Small intestine (tissue), 7 donors: ENCODE data around the gene RALA. TPM values are rescaled to one million over a fixed set of nuclear protein-coding genes. Genes with fewer than 3 reads are reported as not detected.

Experiments
- DNase-seq, 2 donors: peaks; one replicate each; pipeline versions ENCODE4 v3.0.0 to v3.0.0-alpha.2; 2013
- FAIRE-seq: peaks from 2 replicates; lab custom pipeline; 2012; peaks lifted over from hg19 to GRCh38; lab: Jason Lieb, UNC
- H3K27ac ChIP-seq, 3 donors: one replicate each; pipeline ENCODE4 v1.5.1; 2013; ENCODE audit warnings: low read length in 2 of 3, mild to moderate bottlenecking in 2 of 3, control low read depth in 1 of 3, inconsistent platforms in 1 of 3, low read depth in 1 of 3, moderate library complexity in 1 of 3
- H3K27me3 ChIP-seq, 3 donors: one replicate each; pipeline ENCODE4 v1.6.1; 2013; ENCODE audit warnings: low read length in 3 of 3, inconsistent platforms in 1 of 3; ENCODE audit not compliant: control insufficient read depth in 3 of 3, insufficient read depth in 3 of 3
- H3K36me3 ChIP-seq, 3 donors: one replicate each; pipeline ENCODE4 v1.6.1; 2013; ENCODE audit warnings: low read length in 3 of 3, inconsistent platforms in 1 of 3, low read depth in 1 of 3, mild to moderate bottlenecking in 1 of 3, moderate library complexity in 1 of 3; ENCODE audit not compliant: control insufficient read depth in 3 of 3, insufficient read depth in 2 of 3
- H3K4me1 ChIP-seq, 3 donors: one replicate each; pipeline ENCODE4 v1.6.1; 2013; ENCODE audit warnings: low read length in 2 of 3, inconsistent platforms in 1 of 3, low read depth in 1 of 3, mild to moderate bottlenecking in 1 of 3, moderate library complexity in 1 of 3; ENCODE audit not compliant: control insufficient read depth in 3 of 3, insufficient read depth in 2 of 3
- H3K4me3 ChIP-seq, 3 donors: one replicate each; pipeline ENCODE4 v1.5.1; 2013; ENCODE audit warnings: low read length in 3 of 3, control low read depth in 1 of 3, inconsistent platforms in 1 of 3, low read depth in 1 of 3, mild to moderate bottlenecking in 1 of 3, moderate library complexity in 1 of 3
- H3K9me3 ChIP-seq, 2 donors: one replicate each; pipeline ENCODE4 v1.6.1; 2013; ENCODE audit warnings: low read depth in 1 of 2, low read length in 1 of 2; ENCODE audit not compliant: control insufficient read depth in 2 of 2, insufficient read depth in 1 of 2
- WGBS, 3 donors: extraction: QIAGEN DNeasy Blood & Tissue Kit; methylation state at CpG; one replicate each; pipeline ENCODE4 v1.1.7; 2013; 5-methylcytosine and 5-hydroxymethylcytosine counted together
- polyA plus RNA-seq, 4 donors: library from polyadenylated mRNA; stranded (reverse) in 3 of 4; unstranded in 1 of 4; fragments of 200-250 nt in 3 of 4; fragments of 120-200 nt in 1 of 4; gene quantifications; one replicate each; pipeline versions ENCODE4 v1.2.1 to v1.2.3, GENCODE V29; 2013
- donor health status: healthy with polysubstance abuse.
- donor health status: control.
- donor health status: control.
- donor health status: Bipolar disorder and iron deficiency.
- donor health status: healthy.

RALA gene
- polyA plus RNA-seq, 4 donors: 37.3 to 57.7 (median 49.7) TPM

- peak overlapping the region; percentile 78 to 96 (median 93) for H3K27ac ChIP-seq
- H3K4me1 ChIP-seq: peaks cover 7 to 14% (median 11%) of the 10 kb centered on the region in 3 donors
- no peaks in the 10 kb centered on the region for H3K36me3 ChIP-seq
- WGBS, 3 donors: 0 to 1% (median 1%) methylated on average over 31 to 68 of the region's 68 CpGs
- H3K27me3 ChIP-seq: no peaks in the 10 kb centered on the region
- no peak for FAIRE-seq
- peak; percentile 75 to 76 for DNase-seq
- H3K9me3 ChIP-seq: no peaks in the 10 kb centered on the region
- H3K4me3 ChIP-seq: peak overlapping the region; percentile 83 to 88 (median 87)
These were observed 515 bp downstream of the RALA start for GRCh38 chr7:39623732-39624441.

DNA sequence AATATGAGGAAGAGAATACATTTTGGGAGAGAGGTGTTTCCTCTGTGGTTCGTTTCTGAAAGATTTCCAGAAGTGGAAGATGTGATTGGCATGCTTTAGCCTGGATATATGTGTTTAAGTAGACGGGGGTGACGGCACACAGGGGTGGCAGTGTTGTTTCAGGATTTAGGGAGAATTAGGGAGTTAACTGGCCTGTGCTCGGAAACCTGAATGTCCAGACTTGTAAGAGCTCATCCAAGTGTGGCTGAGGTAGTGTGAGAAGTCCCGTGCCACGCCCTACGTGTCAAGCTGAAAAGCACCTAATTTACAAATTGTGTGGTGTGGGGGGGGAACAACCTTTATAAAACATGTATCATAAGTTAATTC is 1.1 kb downstream of the RALA start:
- WGBS, 3 donors: 2 to 7% (median 5%) methylated on average over 7 of the region's 7 CpGs
- H3K27me3 ChIP-seq: no peaks in the 10 kb centered on the region
- peak in 1 of 2 donors; percentile 17 for DNase-seq
- peak overlapping the region; percentile 83 to 88 (median 87) for H3K4me3 ChIP-seq
- no peaks in the 10 kb centered on the region for H3K9me3 ChIP-seq
- peak overlapping the region; percentile 4 to 96 (median 93) for H3K27ac ChIP-seq
- no peak for FAIRE-seq
- peaks cover 0 to 2% (median 0%) of the 10 kb centered on the region in 3 donors for H3K36me3 ChIP-seq
- peaks cover 7 to 14% (median 11%) of the 10 kb centered on the region in 3 donors for H3K4me1 ChIP-seq

DNA sequence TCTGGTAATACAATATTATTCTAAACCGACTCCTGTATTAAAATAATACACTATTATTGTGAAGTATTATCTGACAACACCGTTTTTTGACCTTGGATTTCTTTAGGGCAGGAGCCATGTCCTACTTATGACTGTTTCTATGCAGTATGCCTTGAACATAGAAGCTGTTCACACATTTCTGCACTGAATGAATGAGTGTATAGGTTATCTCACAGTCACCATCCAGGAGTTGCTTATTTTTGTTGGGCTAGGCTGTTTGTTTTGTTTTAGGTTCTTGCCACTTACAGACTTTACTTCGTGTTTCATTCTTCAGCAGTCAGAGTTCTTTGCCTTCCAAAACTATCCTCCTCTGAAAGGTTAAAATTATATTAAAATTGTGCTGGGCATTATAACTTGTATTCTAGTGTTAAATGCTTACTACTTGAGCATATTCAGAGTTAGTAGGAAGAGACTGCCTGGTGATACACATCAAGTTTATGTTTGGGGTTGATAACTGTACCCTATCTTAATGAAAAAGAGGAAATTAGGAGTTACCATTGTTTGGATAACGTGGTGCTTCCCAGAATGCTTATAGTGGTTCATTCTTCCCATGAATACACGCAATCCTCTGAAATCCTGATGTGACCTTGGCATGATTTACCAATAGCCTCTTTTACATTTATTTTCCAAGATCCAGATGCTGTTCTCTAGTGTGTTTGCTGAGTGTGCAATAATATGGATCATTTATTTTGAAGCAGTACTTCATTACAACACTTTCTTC is 1.7 kb downstream of the RALA start:
- DNase-seq: no peak
- H3K9me3 ChIP-seq: no peaks in the 10 kb centered on the region
- peaks cover 0 to 8% (median 0%) of the 10 kb centered on the region in 3 donors for H3K36me3 ChIP-seq
- H3K27ac ChIP-seq: no peak overlapping the region
- 20 to 30% (median 24%) methylated on average over 5 of the region's 5 CpGs for WGBS, 3 donors
- peak overlapping the region in 1 of 3 donors; percentile 83 for H3K4me3 ChIP-seq
- H3K27me3 ChIP-seq: no peaks in the 10 kb centered on the region
- no peak for FAIRE-seq
- peaks cover 7 to 14% (median 11%) of the 10 kb centered on the region in 3 donors for H3K4me1 ChIP-seq

- no peak overlapping the region for H3K4me3 ChIP-seq
- H3K27me3 ChIP-seq: no peaks in the 10 kb centered on the region
- H3K9me3 ChIP-seq: no peaks in the 10 kb centered on the region
- H3K27ac ChIP-seq: no peak overlapping the region
- H3K4me1 ChIP-seq: peaks cover 0 to 17% (median 2%) of the 10 kb centered on the region in 3 donors
- peaks cover 0 to 28% (median 0%) of the 10 kb centered on the region in 3 donors for H3K36me3 ChIP-seq
- WGBS, 3 donors: 74 to 92% (median 86%) methylated on average over 8 of the region's 8 CpGs
- FAIRE-seq (no peak), DNase-seq (no peak)
These were observed 8.4 kb downstream of the RALA start for GRCh38 chr7:39631736-39632308.

- DNase-seq (no peak), FAIRE-seq (no peak)
- no peaks in the 10 kb centered on the region for H3K9me3 ChIP-seq
- H3K27me3 ChIP-seq: no peaks in the 10 kb centered on the region
- H3K36me3 ChIP-seq: peaks cover 0 to 31% (median 0%) of the 10 kb centered on the region in 3 donors
- H3K4me3 ChIP-seq: no peak overlapping the region
- H3K4me1 ChIP-seq: peaks cover 0 to 12% (median 2%) of the 10 kb centered on the region in 3 donors
- WGBS, 3 donors: 82 to 90% (median 83%) methylated on average over 3 of the region's 3 CpGs
- H3K27ac ChIP-seq: peak overlapping the region in 1 of 3 donors; percentile 6
These were observed 10.4 kb downstream of the RALA start for GRCh38 chr7:39633563-39634477.

DNA sequence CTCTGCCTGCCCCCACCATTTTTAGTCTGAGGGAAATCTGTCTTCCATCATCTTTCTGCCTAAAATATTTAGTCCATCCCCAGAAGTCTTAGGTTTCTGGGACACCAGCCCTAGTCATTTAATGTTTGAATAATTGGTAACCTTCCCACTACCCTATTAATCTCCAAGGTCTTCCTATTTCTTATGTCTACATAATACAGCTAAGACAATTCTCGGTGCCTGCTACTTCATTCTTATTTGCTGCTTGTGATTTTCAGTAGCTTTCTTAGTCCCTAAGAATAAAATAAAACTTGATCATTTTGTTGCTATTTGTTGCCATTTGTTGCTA is 11.1 kb downstream of the RALA start:
- peaks cover 0 to 12% (median 2%) of the 10 kb centered on the region in 3 donors for H3K4me1 ChIP-seq
- no peak overlapping the region for H3K27ac ChIP-seq
- H3K27me3 ChIP-seq: no peaks in the 10 kb centered on the region
- WGBS, 3 donors: 75 to 97% (median 95%) methylated on average over 1 of the region's 1 CpG
- H3K36me3 ChIP-seq: peaks cover 0 to 29% (median 0%) of the 10 kb centered on the region in 3 donors
- no peak for DNase-seq
- H3K4me3 ChIP-seq: no peak overlapping the region
- no peak for FAIRE-seq
- no peaks in the 10 kb centered on the region for H3K9me3 ChIP-seq

DNA sequence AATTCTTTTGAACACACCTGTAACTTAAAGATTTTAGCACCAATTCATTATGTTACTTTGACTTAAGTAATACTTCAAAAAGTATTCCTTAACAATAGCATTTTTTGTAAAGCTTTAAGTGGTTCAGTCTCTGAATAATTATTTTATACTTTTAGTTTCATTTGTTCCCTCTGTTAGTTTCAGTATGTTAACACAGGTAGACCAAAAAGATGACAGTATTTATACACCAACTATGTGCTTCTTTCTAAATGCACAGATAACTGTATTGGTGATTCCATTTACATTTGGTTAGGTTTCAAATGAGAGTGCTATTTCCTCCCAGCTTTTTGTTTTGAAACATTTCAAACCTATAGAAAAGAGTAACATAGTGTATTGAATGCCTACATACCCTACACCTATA is 14.0 kb downstream of the RALA start:
- H3K36me3 ChIP-seq: peaks cover 0 to 15% (median 3%) of the 10 kb centered on the region in 3 donors
- no peak for DNase-seq
- H3K9me3 ChIP-seq: no peaks in the 10 kb centered on the region
- peaks cover 5 to 15% (median 9%) of the 10 kb centered on the region in 3 donors for H3K4me1 ChIP-seq
- H3K4me3 ChIP-seq: no peak overlapping the region
- H3K27ac ChIP-seq: no peak overlapping the region
- FAIRE-seq: no peak
- no peaks in the 10 kb centered on the region for H3K27me3 ChIP-seq
